HK-2 (cell line): ENCODE results near the gene F2R.
"Not testable (repeated sequence)": the region's sequence is repeated elsewhere in the genome, so short reads cannot be mapped to it uniquely, and the experiment has no call there.

Experiments used
- DNase-seq: peaks from one replicate; pipeline ENCODE4 v3.0.0-alpha.2; 2018; ENCODE audit not compliant: unreplicated experiment

The F2R gene

DNA sequence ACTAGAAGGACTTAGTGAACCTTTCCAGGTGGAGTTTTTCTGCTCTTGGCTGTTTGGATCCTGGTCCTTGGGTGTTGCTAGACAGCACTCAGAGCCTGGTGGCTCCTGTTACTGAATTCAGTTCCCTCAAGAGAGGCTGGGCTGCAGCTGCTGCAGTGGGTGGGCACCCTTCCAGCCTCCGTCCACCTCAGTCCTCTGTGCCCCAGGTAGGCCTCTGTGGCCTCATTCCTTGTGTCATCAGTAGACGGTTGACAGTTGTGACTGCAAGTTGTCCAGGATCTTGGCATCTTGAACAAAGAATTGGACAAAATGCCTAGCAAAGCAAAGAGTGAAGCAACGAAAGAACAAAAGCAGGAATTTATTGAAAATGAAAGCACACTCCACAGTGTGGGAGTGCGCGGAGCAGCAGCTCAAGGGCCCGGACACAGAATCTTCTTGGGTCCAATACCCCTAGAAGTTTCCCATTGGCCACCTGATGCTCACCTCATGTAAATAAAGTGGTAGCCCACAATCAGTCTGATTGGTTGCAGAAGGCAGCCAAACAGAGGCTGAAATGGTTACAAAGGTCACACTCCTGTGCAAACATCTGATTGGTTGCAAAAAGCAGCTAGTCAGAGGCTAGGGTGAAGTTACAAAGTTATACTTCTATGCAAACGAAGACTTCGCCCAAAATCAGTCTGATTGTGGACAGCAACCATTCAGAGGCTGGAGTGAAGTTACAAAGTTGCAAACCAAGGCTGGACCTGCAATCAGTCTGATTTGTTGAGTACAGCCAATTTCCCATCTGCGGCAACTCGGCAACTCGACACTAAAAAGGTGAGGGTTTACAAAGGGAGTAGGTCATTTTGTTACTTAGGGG lies 40.1 kb downstream of the F2R start:
- no peak for DNase-seq

DNA sequence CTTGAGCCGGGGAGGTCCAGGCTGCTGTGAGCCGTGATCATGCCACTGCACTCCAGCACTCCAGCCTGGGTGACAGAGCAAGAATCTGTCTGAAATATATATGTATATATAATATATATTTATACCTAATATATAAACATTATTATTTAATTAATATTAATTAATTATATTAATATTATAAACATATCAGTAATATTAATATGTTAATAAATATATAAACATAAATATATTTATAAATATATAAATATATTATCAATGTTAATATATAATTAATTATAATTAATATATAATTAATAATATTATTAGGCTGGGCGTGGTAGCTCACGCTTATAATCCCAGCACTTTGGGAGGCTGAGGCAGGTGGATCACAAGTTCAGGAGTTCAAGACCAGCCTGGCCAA lies 41.1 kb downstream of the F2R start:
- DNase-seq: no peak

DNA sequence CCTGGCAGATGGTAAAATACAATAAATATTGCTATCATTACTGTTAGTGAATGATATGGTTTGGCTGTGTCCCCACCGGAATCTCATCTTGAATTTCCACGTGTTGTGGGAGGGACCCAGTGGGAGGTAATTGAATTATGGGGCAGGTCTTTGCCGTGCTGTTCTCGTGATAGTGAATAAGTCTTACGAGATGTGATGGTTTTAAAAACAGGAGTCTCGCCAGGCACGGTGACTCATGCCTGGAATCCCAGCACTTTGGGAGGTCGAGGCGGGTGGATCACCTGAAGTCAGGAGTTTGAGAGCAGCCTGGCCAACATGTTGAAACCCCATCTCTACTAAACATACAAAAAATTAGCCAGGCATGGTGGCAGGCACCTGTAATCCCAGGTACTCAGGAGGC lies 45.2 kb downstream of the F2R start:
- DNase-seq: not testable (repeated sequence)

DNA sequence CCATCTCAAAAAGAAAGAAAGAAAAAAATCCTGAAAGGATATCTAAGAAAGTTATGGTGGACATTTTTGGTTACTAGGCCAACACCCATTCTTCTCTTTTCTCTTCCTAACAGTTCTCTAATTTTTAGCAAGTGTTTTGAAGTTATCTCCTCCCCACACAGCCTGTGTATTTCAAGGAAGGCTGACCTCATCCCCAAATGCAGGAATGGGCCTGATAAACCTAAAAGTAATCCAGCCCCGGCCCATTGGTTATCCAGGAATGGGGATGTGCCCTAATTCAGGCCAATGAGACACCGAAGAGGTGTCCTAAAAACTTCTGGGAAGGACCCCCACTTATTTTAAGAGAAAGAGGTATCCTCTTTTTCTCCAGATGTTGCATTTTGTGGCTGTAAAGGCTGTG lies 46.6 kb downstream of the F2R start:
- DNase-seq: no peak

- no peak for DNase-seq
These were observed 47.2 kb downstream of the F2R start for GRCh38 chr5:76763136-76763535.

GRCh38 chr5:76764374-76764773 lies 48.4 kb downstream of the F2R start:
- no peak for DNase-seq

DNA sequence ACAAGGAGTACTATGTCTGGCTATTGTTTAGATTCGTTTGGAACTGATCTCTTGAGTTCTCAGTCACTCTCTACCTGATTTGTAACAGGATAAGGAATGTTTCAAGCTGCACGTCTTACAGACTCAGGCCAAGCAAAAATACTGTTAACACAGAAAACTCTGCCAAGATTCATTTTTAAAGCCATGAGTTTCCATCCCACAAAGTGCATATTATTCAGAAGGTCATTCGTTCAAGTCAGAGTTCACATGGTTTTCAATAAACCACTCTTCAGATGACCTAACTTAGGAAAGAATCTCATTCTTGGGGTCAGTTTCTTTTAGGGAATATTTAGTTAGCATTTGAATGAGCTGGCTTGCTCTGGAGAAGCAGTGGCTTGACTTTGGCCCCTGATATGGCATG lies 49.3 kb downstream of the F2R start:
- DNase-seq: no peak

DNA sequence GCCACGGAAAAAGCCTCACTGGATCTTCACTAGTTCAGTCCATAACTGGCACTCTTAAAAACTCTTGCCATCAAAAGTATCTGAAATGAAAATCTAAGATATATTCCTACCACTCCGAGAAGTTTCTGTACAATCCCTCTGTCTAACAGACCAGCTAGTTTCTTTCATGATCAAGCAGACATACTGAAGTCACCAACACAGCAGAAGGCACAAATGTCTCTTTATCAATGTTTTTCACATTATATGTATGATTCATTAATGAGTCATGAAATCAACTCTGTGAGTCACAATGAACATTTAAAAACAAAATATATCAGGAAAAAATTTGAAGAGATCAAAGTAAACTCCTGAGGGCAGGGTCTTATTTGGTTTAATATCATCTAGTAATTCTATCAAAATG lies 50.8 kb downstream of the F2R start:
- no peak for DNase-seq

GRCh38 chr5:76771041-76771440 lies 55.1 kb downstream of the F2R start:
- DNase-seq: not testable (repeated sequence)

- no peak for DNase-seq
These were observed 55.9 kb downstream of the F2R start for GRCh38 chr5:76771705-76772405.

DNA sequence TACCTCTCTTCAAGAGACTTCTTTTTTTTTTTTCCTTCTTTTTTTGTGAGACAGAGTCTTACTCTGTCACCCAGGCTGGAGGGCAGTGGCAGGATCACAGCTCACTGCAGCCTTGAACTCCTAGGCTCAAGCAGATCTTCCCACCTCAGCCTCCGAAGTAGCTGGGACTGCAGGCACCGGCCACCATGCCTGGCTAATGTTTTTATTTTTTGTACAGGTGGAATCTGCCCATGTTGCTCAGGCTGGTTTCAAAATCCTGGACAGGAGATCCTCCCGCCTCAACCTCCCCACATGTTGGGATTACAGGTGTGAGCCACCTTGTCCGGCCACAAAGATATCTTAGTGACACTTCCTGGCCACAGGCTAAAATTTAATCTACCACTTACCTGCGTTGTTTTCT lies 60.0 kb downstream of the F2R start:
- no peak for DNase-seq

DNA sequence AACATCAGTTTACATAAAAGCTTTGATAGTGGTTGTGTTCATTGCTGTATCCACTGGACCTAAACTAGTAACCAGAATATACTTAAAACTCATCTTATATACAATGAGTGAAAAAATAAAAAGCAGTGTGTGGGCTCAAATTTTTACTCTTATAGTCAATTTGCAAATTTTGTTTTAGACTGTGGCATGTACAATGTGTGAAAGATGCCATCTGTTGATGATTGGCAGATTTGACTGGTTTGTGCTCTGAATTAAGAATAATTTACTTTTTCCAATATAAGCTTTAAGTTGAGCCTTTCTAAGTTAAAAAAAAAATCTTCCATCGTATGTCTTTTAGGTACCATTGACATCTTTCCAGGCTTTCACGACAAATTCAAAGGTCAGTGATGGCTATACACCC lies 60.5 kb downstream of the F2R start:
- DNase-seq: no peak

DNA sequence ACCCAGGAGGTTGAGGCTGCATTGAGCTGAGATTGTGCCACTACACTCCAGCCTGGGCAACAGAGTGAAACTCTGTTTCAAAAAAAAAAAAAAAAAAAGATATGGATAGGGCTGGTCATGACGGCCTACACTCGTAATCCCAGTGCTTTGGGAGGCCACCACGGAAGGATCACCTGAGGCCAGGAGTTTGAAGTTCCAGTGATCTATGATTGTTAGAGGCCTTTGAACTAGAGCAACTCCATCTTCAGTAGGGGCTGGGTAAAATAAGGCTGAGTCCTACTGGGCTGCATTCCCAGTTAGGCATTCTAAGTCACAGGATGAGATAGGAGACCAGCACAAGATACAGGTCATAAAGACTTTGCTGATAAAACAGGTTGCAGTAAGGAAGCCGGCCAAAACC lies 64.7 kb downstream of the F2R start:
- DNase-seq: not testable (repeated sequence)

DNA sequence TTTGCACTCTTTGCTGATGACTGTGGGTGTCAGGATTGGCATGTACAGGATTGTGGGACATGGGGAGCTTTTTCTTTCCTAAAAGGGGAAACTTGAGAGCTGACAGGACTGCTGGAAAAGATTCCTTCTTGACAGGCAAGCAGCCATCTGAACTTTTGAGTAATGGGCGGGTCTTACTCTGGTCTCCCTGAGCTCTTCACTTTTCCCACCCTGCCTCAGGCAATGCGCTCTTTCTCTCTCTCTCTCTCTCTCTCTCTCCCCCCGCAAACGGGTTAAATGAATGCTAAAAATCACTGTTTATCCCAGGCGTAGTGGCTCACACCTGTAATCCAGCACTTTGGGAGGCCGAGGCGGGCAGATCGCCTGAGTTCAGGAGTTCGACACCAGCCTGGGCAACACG lies 65.8 kb downstream of the F2R start:
- DNase-seq: no peak

- no peak for DNase-seq
These were observed 66.5 kb downstream of the F2R start for GRCh38 chr5:76782444-76782843.
